Erythroblast (primary cell): ENCODE measurements around the gene HNRNPLL.
"Not testable (repeated sequence)": the region's sequence is repeated elsewhere in the genome, so short reads cannot be mapped to it uniquely, and the experiment has no call there.

ENCODE experiments used
- GATA1 ChIP-seq: IDR thresholded peaks from 2 replicates; pipeline ENCODE4 v1.6.1; 2011; ENCODE audit warnings: low read depth, mild to moderate bottlenecking, control low read depth, low read length, moderate library complexity
- POLR2A ChIP-seq: IDR thresholded peaks from 2 replicates; pipeline ENCODE4 v1.6.1; 2011; ENCODE audit warnings: mild to moderate bottlenecking, low read length

DNA sequence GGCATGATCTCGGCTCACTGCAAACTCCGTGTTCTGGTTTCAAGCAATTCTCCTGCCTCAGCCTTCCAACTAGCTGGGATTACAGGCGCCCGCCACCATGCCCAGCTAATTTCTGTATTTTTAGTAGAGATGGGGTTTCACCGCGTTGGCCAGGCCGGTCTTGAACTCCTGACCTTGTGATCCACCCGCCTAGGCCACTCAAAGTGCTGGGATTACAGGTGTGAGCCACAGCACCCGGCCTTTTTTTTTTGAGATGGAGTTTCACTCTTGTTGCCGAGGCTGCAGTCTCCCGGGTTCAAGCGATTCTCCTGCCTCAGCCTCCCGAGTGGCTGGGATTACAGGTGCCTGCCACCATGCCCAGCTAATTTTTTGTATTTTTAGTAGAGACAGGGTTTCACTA, 65.4 kb downstream of the HNRNPLL start:
- TF ChIP-seq POLR2A, GATA1: not testable (repeated sequence)
